K562 (cell line): ENCODE data around the gene ARHGAP24. TPM values are rescaled to one million over a fixed set of nuclear protein-coding genes. Genes with fewer than 3 reads are reported as not detected.
A peak's percentile ranks its signal among the peaks of the same experiment; 100 is the strongest.

ENCODE experiments used
- ATAC-seq: fragments of 200-7000 bp; cut with Tn5 transposase; 3 replicates; pipeline ENCODE4 v1.9.1; 2020; ENCODE audit warnings: moderate library complexity
- BruUV-seq: library from RNA; stranded (reverse); fragments of 400-500 nt; replicated peaks from 2 replicates; lab custom pipeline; 2021; lab: Mats Ljungman, UMichigan
- CTCF ChIA-PET: fragments of 300-600 bp; formaldehyde crosslinking; extraction: SDS; loops from one replicate; lab custom pipeline; 2021; ENCODE audit warnings: low intra/inter-chr PET ratio; lab: Yijun Ruan, JAX
- POLR2A ChIA-PET: fragments of 300-600, 350-650 bp; sonication (Branson Sonifier 250); formaldehyde crosslinking; extraction: SDS; loops from one replicate; lab custom pipeline; 2021; ENCODE audit warnings: antibody characterized with exemption, inconsistent platforms; lab: Yijun Ruan, JAX
- DNase-seq, 4 experiments: peaks; one replicate each; pipeline versions ENCODE4 v3.0.0 to v3.0.0-alpha.2; 2011 to 2018; ENCODE audit warnings: low spot score in 3 of 4, mixed read lengths in 3 of 4; ENCODE audit errors: extremely low read depth in 1 of 4
- FAIRE-seq: peaks from 2 replicates; lab custom pipeline; 2011; peaks lifted over from hg19 to GRCh38; lab: Jason Lieb, UNC
- H2AFZ ChIP-seq: 2 replicates; pipeline ENCODE4 v1.6.0; 2011; ENCODE audit warnings: low read depth, low read length, control low read depth, inconsistent platforms
- H3K27ac ChIP-seq: fragments of 200-600 bp; 3 replicates; pipeline ENCODE4 v1.8.0; 2011; ENCODE audit warnings: low read depth, mild to moderate bottlenecking, control low read depth, inconsistent platforms, low read length, moderate library complexity, mixed read lengths; ENCODE audit errors: extremely low read depth
- H3K27me3 ChIP-seq, 2 experiments: fragments of 300-600 bp in 1 of 2; 2 replicates in 1 of 2; 3 replicates in 1 of 2; pipeline versions ENCODE4 v1.6.0 to v1.8.0; 2011; ENCODE audit warnings: inconsistent platforms in 2 of 2, low read length in 2 of 2, mild to moderate bottlenecking in 1 of 2, mixed read lengths in 1 of 2, moderate library complexity in 1 of 2; ENCODE audit not compliant: control insufficient read depth in 2 of 2, insufficient read depth in 2 of 2
- H3K36me3 ChIP-seq: fragments of 300-600 bp; 3 replicates; pipeline ENCODE4 v1.8.0; 2011; ENCODE audit warnings: mild to moderate bottlenecking, low read length, inconsistent platforms; ENCODE audit not compliant: control insufficient read depth, insufficient read depth
- H3K4me1 ChIP-seq, 2 experiments: fragments of 200-600 bp in 1 of 2; replicated peaks in 1 of 2; 2 replicates in 1 of 2; 3 replicates in 1 of 2; pipeline versions ENCODE4 v1.5.1 to v1.8.0; 2011; ENCODE audit warnings: inconsistent platforms in 2 of 2, low read length in 2 of 2, mild to moderate bottlenecking in 1 of 2, mixed read lengths in 1 of 2, moderate library complexity in 1 of 2; ENCODE audit not compliant: control insufficient read depth in 2 of 2, insufficient read depth in 2 of 2
- H3K4me2 ChIP-seq: 2 replicates; pipeline ENCODE4 v1.6.1; 2011; ENCODE audit warnings: low read length, control low read depth, inconsistent platforms, mixed read lengths; ENCODE audit not compliant: insufficient read depth
- H3K4me3 ChIP-seq: fragments of 200-600 bp; sonication (generic), shearing (Covaris generic); 2 replicates; pipeline ENCODE4 v1.5.1; 2016; ENCODE audit warnings: control low read depth, inconsistent platforms
- H3K79me2 ChIP-seq: fragments of 200-600 bp; 3 replicates; pipeline ENCODE4 v1.8.0; 2011; ENCODE audit warnings: low read length, inconsistent platforms; ENCODE audit not compliant: control insufficient read depth, insufficient read depth
- H3K9ac ChIP-seq, 2 experiments: 2 replicates each; pipeline versions ENCODE4 v1.6.0 to v1.6.1; 2011; ENCODE audit warnings: low read depth in 2 of 2, low read length in 2 of 2, control low read depth in 1 of 2, inconsistent platforms in 1 of 2, mild to moderate bottlenecking in 1 of 2, mixed read lengths in 1 of 2; ENCODE audit not compliant: insufficient read depth in 1 of 2
- H3K9me1 ChIP-seq: one replicate; pipeline ENCODE4 v1.6.0; 2011; ENCODE audit warnings: inconsistent platforms, mild to moderate bottlenecking, low read length, moderate library complexity; ENCODE audit not compliant: control insufficient read depth, insufficient read depth
- H3K9me3 ChIP-seq: replicated peaks from 2 replicates; pipeline ENCODE4 v1.5.1; 2011; ENCODE audit warnings: low read depth, low read length, inconsistent platforms; ENCODE audit not compliant: control insufficient read depth, insufficient read depth
- H4K20me1 ChIP-seq: replicated peaks from 2 replicates; pipeline ENCODE4 v1.6.1; 2011; ENCODE audit warnings: low read length, inconsistent platforms, mixed read lengths; ENCODE audit not compliant: control insufficient read depth, insufficient read depth
- MEIS2 ChIP-seq: fragments of 450-650 bp; IDR thresholded peaks from 2 replicates; pipeline ENCODE4 v1.6.1; 2014; ENCODE audit warnings: mild to moderate bottlenecking; ENCODE audit not compliant: partially characterized antibody
- PBX2 ChIP-seq, 2 experiments: IDR thresholded peaks in 1 of 2; conservative IDR thresholded peaks in 1 of 2; 2 replicates each; pipeline ENCODE4 v1.6.1; 2016; ENCODE audit warnings: low read depth in 2 of 2, mild to moderate bottlenecking in 1 of 2, missing compliant biosample characterization in 1 of 2, missing genetic modification characterization in 1 of 2, moderate library complexity in 1 of 2
- ZNF134 ChIP-seq: fragments of 250-450 bp; sonication (Bioruptor Pico); conservative IDR thresholded peaks from 2 replicates; pipeline ENCODE4 v1.4.0; 2020
- WGBS: fragments of 100-300 bp; shearing (Covaris generic); methylation state at CpG from one replicate; pipeline ENCODE4 v1.1.6; 2016; ENCODE audit warnings: low coverage, mixed read lengths; ENCODE audit not compliant: insufficient coverage; ENCODE audit errors: missing lambda C conversion rate; 5-methylcytosine and 5-hydroxymethylcytosine counted together
- in situ Hi-C: fragments of 300-500 bp; cut with MboI; formaldehyde crosslinking; loops from 4 replicates; pipeline ENCODE4 v1.15.0; 2018; ENCODE audit warnings: inconsistent platforms, mixed read lengths
- intact Hi-C: fragments of 100-400 bp; cut with micrococcal nuclease; formaldehyde crosslinking; loops from 2 replicates; pipeline ENCODE4 v1.14.2; 2022
- polyA plus RNA-seq, 8 experiments: library from polyadenylated mRNA; depleted of rRNA in 4 of 8; stranded (reverse) in 5 of 8; unstranded in 3 of 8; fragments of >200 nt; fragmentation: Nextera tagmentation in 2 of 8; fragmentation: Illumina TruSeq in 1 of 8; extraction: Ambion mirVana in 2 of 8; extraction: Trizol in 1 of 8; gene quantifications; 2 replicates each; pipeline versions ENCODE4 v1.2.1 to v1.2.3, GENCODE V29; 2011 to 2014; ENCODE audit warnings: inconsistent platforms in 1 of 8, missing spikeins in 1 of 8
- total RNA-seq, 7 experiments: library from RNA; depleted of rRNA in 6 of 7; stranded (reverse); fragments of >200 nt in 6 of 7; fragmentation: Illumina TruSeq in 2 of 7; extraction: Trizol in 2 of 7; gene quantifications; 2 replicates each; pipeline versions ENCODE4 v1.2.1 to v1.2.3, GENCODE V29; 2011 to 2021; ENCODE audit warnings: low replicate concordance in 1 of 7

Gene ARHGAP24
- total and polyA plus RNA-seq, 9 of the 15 experiments (the other 6 are each of a cell fraction or from before 2014, with no cell fraction given), result 8.0 to 22.6 (median 14.0) TPM

GRCh38 chr4:85448906-85449890, 25.8 kb upstream of the ARHGAP24 start:
- Histone ChIP-seq H3K9me3 (no peaks in the 10 kb centered on the region), H3K4me2 (no peak overlapping the region), H4K20me1 (no peaks in the 10 kb centered on the region), H3K9ac (no peak overlapping the region), H3K27ac (no peak overlapping the region), H3K79me2 (no peaks in the 10 kb centered on the region), H3K27me3 (no peaks in the 10 kb centered on the region), H3K4me3 (no peak overlapping the region), H2AFZ (no peak overlapping the region), H3K9me1 (no peaks in the 10 kb centered on the region), H3K36me3 (no peaks in the 10 kb centered on the region), H3K4me1 (no peaks in the 10 kb centered on the region)
- WGBS, result 2% methylated on average over 6 of the region's 6 CpGs
- no peak for DNase-seq
- intact Hi-C loops (no loop called here), in situ Hi-C loops (no loop called here)
- FAIRE-seq, result no peak
- ChIA-PET CTCF (no interaction called here), POLR2A (interaction anchor here (0.7 to 0.9 kb wide), 2 partner anchors 10 to 39 kb away, joined by 3 read pairs; no protein-coding TSS in a partner anchor)
- no peak for ATAC-seq
- TF ChIP-seq PBX2 (CRISPR knock-in tag; IDR thresholded peaks at IDR 0.05; ENCODE audit: low read depth) (no peak), PBX2 (tag; conservative IDR thresholded peaks at IDR 0.05; ENCODE audit: low read depth) (peak; percentile 51), MEIS2 (peak; percentile 73), ZNF134 (CRISPR knock-in tag) (no peak)
- no TSS peak for BruUV-seq
